Measurements from ENCODE around the gene CALR.
"Not testable (repeated sequence)": the region's sequence is repeated elsewhere in the genome, so short reads cannot be mapped to it uniquely, and the experiment has no call there.

CALR gene

GRCh38 chr19:12933287-12934072 lies 4.9 kb upstream of the CALR start, which contains the start of gene FARSA:
Gene FARSA (minus strand): TSS chr19:12933711. CDS start chr19:12933696, 15 bp downstream.
- in situ Hi-C loops (cut with HindIII; ENCODE audit: low sequenced_read_pairs) = no loop called here

GRCh38 chr19:12935071-12935470 lies 3.3 kb upstream of the CALR start:
- in situ Hi-C loops (cut with HindIII; ENCODE audit: low sequenced_read_pairs) = no loop called here

GRCh38 chr19:12936582-12936981 lies 1.8 kb upstream of the CALR start:
- in situ Hi-C loops (cut with HindIII; ENCODE audit: low sequenced_read_pairs) = no loop called here

- in situ Hi-C loops (cut with HindIII; ENCODE audit: low sequenced_read_pairs) = no loop called here
Observed at GRCh38 chr19:12937093-12937926, 1.1 kb upstream of the CALR start.

GRCh38 chr19:12938779-12939601 lies 581 bp downstream of the CALR start:
- in situ Hi-C loops (cut with HindIII; ENCODE audit: low sequenced_read_pairs) = no loop called here

GRCh38 chr19:12939975-12940423 lies 1.6 kb downstream of the CALR start:
- in situ Hi-C loops (cut with HindIII; ENCODE audit: low sequenced_read_pairs) = no loop called here

GRCh38 chr19:12940897-12941296 lies 2.5 kb downstream of the CALR start:
- in situ Hi-C loops (cut with HindIII; ENCODE audit: low sequenced_read_pairs) = no loop called here

- in situ Hi-C loops (cut with HindIII; ENCODE audit: low sequenced_read_pairs) = no loop called here
Observed at GRCh38 chr19:12943437-12944044, 5.1 kb downstream of the CALR start.

- in situ Hi-C loops (cut with HindIII; ENCODE audit: low sequenced_read_pairs) = no loop called here
Observed at GRCh38 chr19:12944104-12944674, 5.8 kb downstream of the CALR start.

GRCh38 chr19:12945479-12946091 lies 7.2 kb downstream of the CALR start, which contains the start of gene RAD23A:
Gene RAD23A (plus strand): TSS chr19:12945862. CDS start chr19:12945949, 87 bp downstream.
- in situ Hi-C loops (cut with HindIII; ENCODE audit: low sequenced_read_pairs) = no loop called here

- in situ Hi-C loops (cut with HindIII; ENCODE audit: low sequenced_read_pairs) = no loop called here
Observed at GRCh38 chr19:12946092-12946721, 7.8 kb downstream of the CALR start.

- in situ Hi-C loops (cut with HindIII; ENCODE audit: low sequenced_read_pairs) = no loop called here
Observed at GRCh38 chr19:12946731-12947496, 8.5 kb downstream of the CALR start.

- in situ Hi-C loops (cut with HindIII; ENCODE audit: low sequenced_read_pairs) = no loop called here
Observed at GRCh38 chr19:12947702-12948611, 9.5 kb downstream of the CALR start.

- in situ Hi-C loops (cut with HindIII; ENCODE audit: low sequenced_read_pairs) = no loop called here
Observed at GRCh38 chr19:12948612-12949362, 10.4 kb downstream of the CALR start.

GRCh38 chr19:12949363-12950283 lies 11.2 kb downstream of the CALR start:
- in situ Hi-C loops (cut with HindIII; ENCODE audit: low sequenced_read_pairs) = no loop called here

- in situ Hi-C loops (cut with HindIII; ENCODE audit: low sequenced_read_pairs) = not testable (repeated sequence)
Observed at GRCh38 chr19:12952050-12952449, 13.6 kb downstream of the CALR start.
